ENCODE measurements around the gene RALGAPA2. TPM values are rescaled to one million over a fixed set of nuclear protein-coding genes. Genes with fewer than 3 reads are reported as not detected.

The RALGAPA2 gene
- polyA plus RNA-seq, 1 donor from 2014 or later, result 21.8 TPM

DNA sequence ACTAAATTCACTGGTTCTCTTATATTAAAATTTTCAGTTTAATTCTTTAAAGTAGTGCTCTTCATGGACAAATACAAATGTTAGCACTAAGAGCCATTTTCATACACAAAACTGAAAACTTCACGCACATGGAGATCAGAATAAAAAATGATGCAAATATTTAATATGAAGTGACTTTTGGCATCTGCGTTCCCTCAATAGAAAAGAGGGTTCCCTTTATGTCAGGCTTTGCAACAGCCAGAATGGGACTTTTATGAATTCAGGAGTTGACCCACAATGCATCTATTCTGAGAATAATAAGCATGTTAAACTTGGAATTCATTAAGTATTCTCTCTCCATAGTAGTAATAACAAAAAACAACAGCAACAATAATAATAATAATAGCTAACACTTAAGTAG is 218.7 kb downstream of the RALGAPA2 start:
- H3K4me3 ChIP-seq (ENCODE audit: low read length), result no peak overlapping the region

DNA sequence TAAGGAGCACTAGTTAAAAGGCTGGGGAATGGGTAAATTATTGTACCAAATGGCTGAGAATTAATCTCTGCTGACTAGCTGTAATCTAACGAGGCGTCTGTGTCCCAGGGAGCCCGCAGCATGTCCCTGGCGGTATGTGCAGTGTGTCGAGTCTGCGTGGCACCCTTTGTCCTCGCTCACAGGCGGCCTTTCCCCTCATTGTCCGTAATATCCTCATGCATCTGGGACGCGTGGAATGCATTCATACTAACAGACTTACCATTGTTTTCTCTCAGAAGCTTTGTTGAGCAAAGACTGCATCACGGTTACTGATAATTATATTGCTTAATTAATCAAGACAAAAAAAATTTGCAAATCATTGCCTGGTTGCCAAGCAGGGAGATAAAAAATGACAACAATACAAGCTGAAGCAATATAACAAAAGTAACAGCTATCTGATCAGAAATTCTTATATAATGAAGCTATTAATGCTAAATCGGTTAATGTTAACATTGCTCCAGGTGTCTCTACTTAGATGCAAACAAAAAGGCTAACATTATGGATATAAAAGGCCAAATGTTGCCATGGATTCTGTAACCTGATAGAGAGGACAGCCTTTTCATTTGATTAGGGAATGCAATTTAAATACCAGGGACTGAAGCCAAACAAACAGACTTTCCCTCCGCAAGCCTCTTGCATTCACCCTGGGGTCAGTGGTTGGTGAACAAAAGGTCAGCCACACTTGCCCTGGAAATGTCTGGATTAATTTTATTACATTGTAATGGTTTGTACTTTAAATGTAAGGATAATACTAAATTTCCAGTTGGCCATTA is 219.7 kb downstream of the RALGAPA2 start:
- Histone ChIP-seq H3K79me2 (replicated peaks; ENCODE audit: insufficient read depth, low read length) (no peaks in the 10 kb centered on the region), H2AFZ (ENCODE audit: low read depth, low read length) (peak overlapping the region; percentile 43), H3K4me2 (ENCODE audit: low read length) (peak overlapping the region; percentile 10), H3K36me3 (ENCODE audit: insufficient read depth, low read length) (no peaks in the 10 kb centered on the region), H3K9ac (ENCODE audit: low read length) (peak overlapping the region; percentile 57), H3K27me3 (ENCODE audit: insufficient read depth, low read depth, low read length) (no peaks in the 10 kb centered on the region), H3K4me3 (ENCODE audit: low read length) (peak overlapping the region; percentile 50), H3K9me2 (ENCODE audit: insufficient read depth, low read length) (no peaks in the 10 kb centered on the region), H3K9me3 (ENCODE audit: low read length) (no peaks in the 10 kb centered on the region), H3F3A (ENCODE audit: insufficient read depth, low read length, poor library complexity, severe bottlenecking) (no peaks in the 10 kb centered on the region), H3K27ac (ENCODE audit: low read length) (peak overlapping the region; percentile 62), H4K20me1 (ENCODE audit: insufficient read depth) (no peaks in the 10 kb centered on the region)
- TF ChIP-seq EP300 (conservative IDR thresholded peaks at IDR 0.05; ENCODE audit: poor library complexity, severe bottlenecking) (peak; percentile 29), RAD21 (conservative IDR thresholded peaks at IDR 0.05) (no peak), POLR2AphosphoS5 (IDR thresholded peaks at IDR 0.05) (peak; percentile 79), MXI1 (conservative IDR thresholded peaks at IDR 0.05; ENCODE audit: poor library complexity, severe bottlenecking) (no peak), SMC3 (conservative IDR thresholded peaks at IDR 0.05; ENCODE audit: poor library complexity) (peak; percentile 23), EZH2 (IDR thresholded peaks at IDR 0.05; ENCODE audit: borderline replicate concordance, insufficient read depth, low read length, poor library complexity, severe bottlenecking) (no peak), TAF1 (IDR thresholded peaks at IDR 0.05; ENCODE audit: low read depth) (no peak)
- TF ChIP-seq, protein P1, sequence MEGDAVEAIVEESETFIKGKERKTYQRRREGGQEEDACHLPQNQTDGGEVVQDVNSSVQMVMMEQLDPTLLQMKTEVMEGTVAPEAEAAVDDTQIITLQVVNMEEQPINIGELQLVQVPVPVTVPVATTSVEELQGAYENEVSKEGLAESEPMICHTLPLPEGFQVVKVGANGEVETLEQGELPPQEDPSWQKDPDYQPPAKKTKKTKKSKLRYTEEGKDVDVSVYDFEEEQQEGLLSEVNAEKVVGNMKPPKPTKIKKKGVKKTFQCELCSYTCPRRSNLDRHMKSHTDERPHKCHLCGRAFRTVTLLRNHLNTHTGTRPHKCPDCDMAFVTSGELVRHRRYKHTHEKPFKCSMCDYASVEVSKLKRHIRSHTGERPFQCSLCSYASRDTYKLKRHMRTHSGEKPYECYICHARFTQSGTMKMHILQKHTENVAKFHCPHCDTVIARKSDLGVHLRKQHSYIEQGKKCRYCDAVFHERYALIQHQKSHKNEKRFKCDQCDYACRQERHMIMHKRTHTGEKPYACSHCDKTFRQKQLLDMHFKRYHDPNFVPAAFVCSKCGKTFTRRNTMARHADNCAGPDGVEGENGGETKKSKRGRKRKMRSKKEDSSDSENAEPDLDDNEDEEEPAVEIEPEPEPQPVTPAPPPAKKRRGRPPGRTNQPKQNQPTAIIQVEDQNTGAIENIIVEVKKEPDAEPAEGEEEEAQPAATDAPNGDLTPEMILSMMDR (IDR thresholded peaks at IDR 0.05; ENCODE audit: poor library complexity, severe bottlenecking), result no peak
- TF ChIP-seq, protein P2, sequence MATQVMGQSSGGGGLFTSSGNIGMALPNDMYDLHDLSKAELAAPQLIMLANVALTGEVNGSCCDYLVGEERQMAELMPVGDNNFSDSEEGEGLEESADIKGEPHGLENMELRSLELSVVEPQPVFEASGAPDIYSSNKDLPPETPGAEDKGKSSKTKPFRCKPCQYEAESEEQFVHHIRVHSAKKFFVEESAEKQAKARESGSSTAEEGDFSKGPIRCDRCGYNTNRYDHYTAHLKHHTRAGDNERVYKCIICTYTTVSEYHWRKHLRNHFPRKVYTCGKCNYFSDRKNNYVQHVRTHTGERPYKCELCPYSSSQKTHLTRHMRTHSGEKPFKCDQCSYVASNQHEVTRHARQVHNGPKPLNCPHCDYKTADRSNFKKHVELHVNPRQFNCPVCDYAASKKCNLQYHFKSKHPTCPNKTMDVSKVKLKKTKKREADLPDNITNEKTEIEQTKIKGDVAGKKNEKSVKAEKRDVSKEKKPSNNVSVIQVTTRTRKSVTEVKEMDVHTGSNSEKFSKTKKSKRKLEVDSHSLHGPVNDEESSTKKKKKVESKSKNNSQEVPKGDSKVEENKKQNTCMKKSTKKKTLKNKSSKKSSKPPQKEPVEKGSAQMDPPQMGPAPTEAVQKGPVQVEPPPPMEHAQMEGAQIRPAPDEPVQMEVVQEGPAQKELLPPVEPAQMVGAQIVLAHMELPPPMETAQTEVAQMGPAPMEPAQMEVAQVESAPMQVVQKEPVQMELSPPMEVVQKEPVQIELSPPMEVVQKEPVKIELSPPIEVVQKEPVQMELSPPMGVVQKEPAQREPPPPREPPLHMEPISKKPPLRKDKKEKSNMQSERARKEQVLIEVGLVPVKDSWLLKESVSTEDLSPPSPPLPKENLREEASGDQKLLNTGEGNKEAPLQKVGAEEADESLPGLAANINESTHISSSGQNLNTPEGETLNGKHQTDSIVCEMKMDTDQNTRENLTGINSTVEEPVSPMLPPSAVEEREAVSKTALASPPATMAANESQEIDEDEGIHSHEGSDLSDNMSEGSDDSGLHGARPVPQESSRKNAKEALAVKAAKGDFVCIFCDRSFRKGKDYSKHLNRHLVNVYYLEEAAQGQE (IDR thresholded peaks at IDR 0.05; ENCODE audit: borderline replicate concordance), result peak; percentile 55

More for the DNA sequence above, 218.7 kb downstream of the RALGAPA2 start:
- H2AFZ ChIP-seq (ENCODE audit: low read depth, low read length), result no peak overlapping the region
- no peaks in the 10 kb centered on the region for H3F3A ChIP-seq (ENCODE audit: insufficient read depth, low read length, poor library complexity, severe bottlenecking)
- no peaks in the 10 kb centered on the region for H3K9me2 ChIP-seq (ENCODE audit: insufficient read depth, low read length)
- H4K20me1 ChIP-seq (ENCODE audit: insufficient read depth), result no peaks in the 10 kb centered on the region
- no peaks in the 10 kb centered on the region for H3K79me2 ChIP-seq (replicated peaks; ENCODE audit: insufficient read depth, low read length)
- no peaks in the 10 kb centered on the region for H3K36me3 ChIP-seq (ENCODE audit: insufficient read depth, low read length)
- no peak overlapping the region for H3K4me2 ChIP-seq (ENCODE audit: low read length)
- no peak overlapping the region for H3K27ac ChIP-seq (ENCODE audit: low read length)
- no peaks in the 10 kb centered on the region for H3K9me3 ChIP-seq (ENCODE audit: low read length)
- no peak for TF ChIP-seq RAD21 (conservative IDR thresholded peaks at IDR 0.05)
- no peak for TF ChIP-seq SMC3 (conservative IDR thresholded peaks at IDR 0.05; ENCODE audit: poor library complexity)
- TF ChIP-seq POLR2AphosphoS5 (IDR thresholded peaks at IDR 0.05), result no peak
- TF ChIP-seq, protein P2 (IDR thresholded peaks at IDR 0.05; ENCODE audit: borderline replicate concordance), result no peak
- TF ChIP-seq, protein P1 (IDR thresholded peaks at IDR 0.05; ENCODE audit: poor library complexity, severe bottlenecking), result no peak
- no peak for TF ChIP-seq EP300 (conservative IDR thresholded peaks at IDR 0.05; ENCODE audit: poor library complexity, severe bottlenecking)
- TF ChIP-seq MXI1 (conservative IDR thresholded peaks at IDR 0.05; ENCODE audit: poor library complexity, severe bottlenecking), result no peak
- TF ChIP-seq EZH2 (IDR thresholded peaks at IDR 0.05; ENCODE audit: borderline replicate concordance, insufficient read depth, low read length, poor library complexity, severe bottlenecking), result no peak
- no peak for TF ChIP-seq TAF1 (IDR thresholded peaks at IDR 0.05; ENCODE audit: low read depth)
- H3K27me3 ChIP-seq (ENCODE audit: insufficient read depth, low read depth, low read length), result no peaks in the 10 kb centered on the region
- H3K9ac ChIP-seq (ENCODE audit: low read length), result no peak overlapping the region

Measured in neural cell (in vitro differentiated cells).